Fibroblast of skin of back (primary cell): ENCODE results near the gene SERTM1. TPM values are rescaled to one million over a fixed set of nuclear protein-coding genes. Genes with fewer than 3 reads are reported as not detected.
A peak's percentile ranks its signal among the peaks of the same experiment; 100 is the strongest.

Experiments
- DNase-seq: peaks from one replicate; pipeline ENCODE4 v3.0.0-alpha.2; 2013
- polyA plus RNA-seq, 2 experiments: library from polyadenylated mRNA; unstranded; fragments of 120-200 nt; gene quantifications; one replicate each; pipeline ENCODE4 v1.2.1, GENCODE V29; 2013; ENCODE audit not compliant: insufficient read length in 2 of 2

Gene SERTM1
- not detected for polyA plus RNA-seq (2013, experiment 1 of 2; ENCODE audit: insufficient read length)
- polyA plus RNA-seq (2013, experiment 2 of 2; ENCODE audit: insufficient read length): not detected

- peak; percentile 25 for DNase-seq
Observed at GRCh38 chr13:36673838-36674326, at the start of gene SERTM1. Gene SERTM1 (plus strand): TSS chr13:36674020. CDS start chr13:36695079, 21,059 bp downstream.

GRCh38 chr13:36628377-36629056, 45.3 kb upstream of the SERTM1 start:
- DNase-seq: no peak

GRCh38 chr13:36629057-36629385, 44.8 kb upstream of the SERTM1 start:
- no peak for DNase-seq

DNA sequence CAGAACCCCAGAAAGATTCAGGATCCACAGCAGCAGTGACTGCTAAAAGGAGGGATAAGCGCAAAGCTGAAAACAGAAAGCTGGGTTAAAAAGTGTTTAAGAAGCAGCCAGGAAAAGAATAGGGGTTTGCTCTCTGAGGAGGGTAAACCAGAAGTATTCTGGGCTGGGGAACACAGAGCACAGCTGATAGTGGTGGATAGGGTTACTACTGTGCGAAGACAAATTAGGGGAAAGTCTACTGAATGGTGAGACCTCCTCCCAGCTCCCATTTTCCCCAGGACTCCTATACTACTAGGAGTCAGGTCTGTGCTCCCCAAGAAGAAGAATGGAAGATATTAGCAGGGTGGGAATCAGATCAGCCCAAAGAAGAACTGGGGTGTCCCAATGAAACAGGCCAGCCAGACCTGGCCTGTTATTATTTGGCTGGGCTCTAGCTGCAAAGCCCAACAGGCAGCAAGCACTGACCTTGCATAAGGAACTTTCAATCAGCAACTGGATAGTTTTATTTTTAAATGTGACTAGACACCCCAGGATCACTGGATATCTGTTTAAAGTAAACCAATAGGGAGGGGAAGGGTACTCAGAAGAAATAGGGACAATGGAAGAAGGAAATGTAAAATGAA, 43.5 kb upstream of the SERTM1 start:
- DNase-seq: no peak

- no peak for DNase-seq
Observed at GRCh38 chr13:36639610-36640009, 34.2 kb upstream of the SERTM1 start.

DNA sequence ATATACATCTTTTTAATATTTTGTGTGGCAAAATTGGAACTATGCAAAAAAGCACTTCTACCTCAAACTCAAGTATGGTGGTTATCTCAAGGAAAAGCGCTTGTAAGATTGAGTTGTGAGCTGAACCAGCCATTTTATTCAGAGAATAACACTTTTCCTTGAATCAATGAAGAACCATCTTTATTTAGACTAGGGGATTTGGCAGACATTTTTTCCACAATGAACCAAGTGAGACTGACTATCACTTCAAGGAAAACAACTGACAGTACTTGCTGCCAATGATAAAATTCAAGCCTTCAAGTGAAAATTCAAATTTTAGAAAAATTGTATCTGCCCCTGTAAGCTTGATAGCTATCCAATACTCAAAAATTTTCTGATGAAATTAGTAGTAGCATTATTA, 23.2 kb upstream of the SERTM1 start:
- DNase-seq: no peak

DNA sequence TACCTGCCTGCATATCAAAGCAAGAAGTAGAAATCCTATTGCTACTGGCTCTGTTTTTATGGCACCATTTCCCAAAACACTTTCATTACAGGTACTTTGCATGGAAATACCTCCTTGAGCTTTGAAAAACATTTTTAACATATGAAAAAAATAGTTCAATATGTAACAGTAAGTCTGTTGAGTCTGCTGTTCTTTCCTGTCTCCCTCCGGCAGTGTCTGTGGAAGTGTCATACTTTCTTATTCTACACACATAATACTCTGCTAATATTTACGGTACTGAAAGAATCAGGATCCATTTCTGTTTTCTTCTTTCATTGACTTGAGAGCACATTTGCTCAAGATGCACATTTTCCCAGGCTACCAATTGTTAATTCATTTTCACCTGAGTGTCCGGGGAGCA, 8.2 kb upstream of the SERTM1 start:
- no peak for DNase-seq

DNA sequence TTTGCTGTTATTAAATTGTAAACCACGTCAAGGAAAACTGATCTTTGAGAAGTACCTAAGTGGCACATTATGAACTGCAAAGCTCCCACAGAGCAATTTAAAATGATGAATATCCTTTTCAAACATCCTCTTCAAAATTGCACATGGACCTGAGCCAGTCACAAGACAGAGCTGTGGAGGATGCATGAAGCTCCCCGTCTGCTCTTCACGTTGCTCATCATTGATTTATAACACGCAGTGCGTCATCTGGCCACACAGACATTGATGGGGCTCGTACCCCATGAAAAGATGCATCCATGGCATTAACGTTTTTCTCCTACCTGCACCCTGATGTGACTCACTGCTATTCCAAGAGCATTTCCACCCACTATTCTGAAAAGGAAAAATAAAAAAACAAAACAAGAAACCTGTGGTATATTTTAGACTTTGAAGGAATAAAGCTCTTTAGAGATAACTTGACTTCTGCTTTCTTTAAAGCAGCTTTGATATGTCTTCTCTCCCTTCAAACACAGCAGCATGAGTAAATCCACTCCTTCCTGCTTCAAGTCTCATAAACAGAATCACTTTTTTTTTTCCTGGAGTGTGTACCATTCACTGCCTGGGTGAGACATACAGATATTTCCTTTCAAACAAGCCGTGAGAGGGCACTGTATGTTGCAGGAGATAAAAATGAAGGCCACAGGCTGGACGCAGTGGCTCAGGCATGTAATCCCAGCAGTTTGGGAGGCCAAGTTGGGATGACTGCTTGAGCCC, 7.2 kb upstream of the SERTM1 start:
- no peak for DNase-seq

DNA sequence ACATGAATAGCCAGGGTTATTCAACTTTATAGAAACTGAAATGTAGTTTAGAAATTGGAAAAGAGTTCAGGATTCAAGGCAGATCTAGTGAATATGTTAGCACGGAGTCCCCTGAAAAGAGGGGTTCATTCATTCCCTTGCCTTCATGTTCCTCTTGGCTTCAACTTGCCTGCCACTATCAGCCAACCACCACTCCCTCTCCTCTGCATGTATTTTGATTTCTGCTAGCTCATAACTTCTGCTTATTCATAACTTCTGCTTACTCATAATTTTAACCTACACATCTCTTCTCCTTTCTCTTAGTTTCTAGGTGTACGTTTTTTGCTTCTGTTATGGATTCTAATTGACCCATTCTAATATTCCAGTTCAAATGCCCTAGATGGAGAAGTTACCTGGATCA, 5.5 kb upstream of the SERTM1 start:
- no peak for DNase-seq

DNA sequence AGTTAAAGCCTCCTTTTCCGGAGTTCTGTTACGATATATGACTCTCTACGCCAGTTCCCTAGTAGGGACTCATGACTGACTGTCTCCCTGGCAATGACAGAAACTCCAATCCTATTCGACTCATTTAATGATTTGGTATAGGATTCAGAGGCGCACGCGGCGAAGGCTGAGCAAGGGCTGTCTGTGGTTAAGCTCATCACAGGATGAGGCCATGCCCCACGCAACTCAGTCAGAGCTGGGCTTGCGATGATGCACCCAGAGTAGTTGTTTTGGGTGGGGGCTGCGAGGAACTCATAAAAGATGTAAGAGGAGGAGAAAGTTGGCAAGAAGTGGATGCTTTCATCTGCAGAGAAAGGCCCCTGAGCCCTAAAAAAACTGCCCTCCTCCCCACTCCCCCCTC, 468 bp upstream of the SERTM1 start:
- DNase-seq: no peak

DNA sequence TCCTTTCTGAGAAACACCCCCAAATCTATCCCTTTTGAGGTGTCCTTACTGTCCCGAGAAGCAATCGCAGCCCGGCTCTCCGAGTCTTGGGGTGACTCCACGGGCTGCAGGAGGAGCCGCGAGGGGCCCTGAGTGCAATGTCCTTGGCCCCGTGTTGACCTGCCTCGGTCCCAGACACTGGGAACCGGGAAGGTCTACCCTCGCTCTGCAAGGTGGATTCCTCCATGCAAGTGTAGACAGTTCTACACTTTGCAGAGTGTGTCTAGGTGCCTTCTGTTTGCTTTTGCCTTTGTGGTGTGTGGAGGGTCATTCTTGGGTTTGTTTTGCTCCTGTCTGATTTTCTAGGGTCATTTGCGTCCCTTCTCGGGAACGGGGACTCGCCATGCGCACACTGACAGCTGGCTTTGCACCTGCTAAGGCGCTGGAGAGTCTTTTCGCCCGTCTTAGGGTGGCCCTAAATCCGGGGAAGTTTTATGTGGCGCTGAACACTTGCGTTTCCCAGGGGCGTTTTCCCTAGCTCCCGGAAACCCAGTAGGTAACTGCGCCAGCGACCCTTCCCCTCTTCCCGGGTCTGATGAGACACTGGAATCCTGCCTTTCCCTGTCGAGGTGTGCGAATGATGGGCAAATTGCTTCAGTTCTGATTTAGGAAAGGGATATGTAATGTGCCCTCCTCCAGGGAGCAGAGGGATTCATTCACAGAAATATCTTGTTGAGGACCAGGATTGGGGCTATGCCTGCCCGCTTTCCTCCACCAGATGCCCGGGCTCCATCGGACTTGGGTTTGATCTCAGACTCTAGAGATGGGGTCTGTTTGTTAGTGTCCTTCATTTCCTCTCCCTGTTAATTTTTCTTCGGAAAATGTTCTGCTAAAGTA, 755 bp downstream of the SERTM1 start:
- no peak for DNase-seq

DNA sequence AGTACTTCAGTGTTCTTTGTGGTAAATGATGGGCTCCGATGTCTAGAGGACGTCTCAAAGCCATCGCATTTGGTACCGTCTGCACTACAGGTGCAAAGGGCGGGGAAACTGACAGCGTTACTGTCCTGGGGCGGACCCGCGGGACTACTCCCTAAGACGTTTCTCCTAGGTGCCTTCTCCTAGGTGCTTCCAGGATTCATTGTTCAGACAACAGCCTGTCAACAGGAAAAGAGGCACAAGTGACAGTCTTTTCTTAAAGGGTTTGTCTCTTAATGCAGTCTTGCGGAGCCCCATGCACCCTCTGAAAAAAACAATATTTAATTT, 1.4 kb downstream of the SERTM1 start:
- no peak for DNase-seq

GRCh38 chr13:36680913-36681312, 7.1 kb downstream of the SERTM1 start:
- no peak for DNase-seq

GRCh38 chr13:36681894-36682624, 8.2 kb downstream of the SERTM1 start:
- DNase-seq: no peak

DNA sequence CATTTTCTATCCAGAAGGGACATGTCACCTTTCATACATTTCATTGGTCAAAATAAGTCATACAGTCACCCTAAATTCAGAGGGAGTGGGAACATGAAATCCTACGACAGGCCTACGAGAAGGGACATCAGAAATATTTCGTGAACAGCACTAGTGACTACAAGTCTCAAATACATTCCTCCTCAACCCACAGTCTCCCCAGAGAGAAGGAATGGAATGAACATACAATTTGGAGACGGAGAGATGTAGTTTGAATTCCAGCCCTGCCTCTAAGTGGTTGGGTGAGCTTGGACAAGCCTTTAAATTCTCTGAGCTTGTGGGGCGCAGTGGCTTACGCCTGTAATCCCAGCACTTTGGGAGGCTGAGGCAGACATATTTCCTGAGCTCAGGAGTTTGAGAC, 9.9 kb downstream of the SERTM1 start:
- peak; percentile 58 for DNase-seq

DNA sequence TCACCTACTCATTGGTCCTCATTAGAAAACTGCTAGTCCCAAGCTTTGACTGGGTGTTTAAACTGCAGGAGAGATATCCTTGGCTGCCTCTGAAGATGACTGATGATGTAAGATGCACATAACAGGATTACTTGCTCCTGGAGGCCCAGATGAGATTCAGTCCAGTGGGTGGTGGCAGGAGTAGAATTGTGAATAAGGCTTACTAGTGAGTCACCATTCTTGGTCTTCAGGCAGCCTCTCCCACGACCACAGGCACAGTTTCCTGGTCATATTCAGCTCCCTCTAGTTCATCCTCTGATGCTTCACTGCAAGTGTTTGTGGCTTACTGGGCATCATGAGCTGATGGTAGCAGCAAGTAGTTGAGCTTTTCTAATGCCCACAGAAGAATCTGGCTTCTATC, 12.1 kb downstream of the SERTM1 start:
- DNase-seq: peak; percentile 70

DNA sequence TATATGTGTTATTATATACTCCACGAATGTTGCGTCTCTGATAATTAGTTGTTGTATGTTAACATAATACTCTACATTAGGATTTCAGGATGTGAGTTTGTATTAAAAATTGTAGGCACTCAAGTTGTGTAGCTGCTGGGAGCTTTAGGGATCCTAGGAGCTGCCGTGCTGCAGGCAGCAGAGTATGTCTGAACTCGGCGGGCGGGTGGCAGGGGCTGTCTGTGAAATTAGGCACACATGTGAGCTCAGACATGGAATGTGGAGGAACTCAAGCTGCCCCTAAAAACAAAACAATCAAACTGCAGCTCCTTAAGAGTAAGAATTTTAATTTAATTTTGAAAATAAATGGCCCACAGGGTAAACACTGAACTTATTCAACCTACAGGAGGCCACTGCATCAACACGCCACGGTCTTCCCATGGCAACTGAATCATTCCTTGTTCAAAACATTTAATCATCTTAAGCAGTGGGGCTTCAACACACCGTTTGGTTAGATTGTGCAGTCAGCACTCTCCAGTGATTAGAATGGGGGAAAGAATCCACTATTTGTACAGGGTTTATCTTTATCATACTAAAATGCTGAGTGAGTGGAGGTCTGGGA, 22.7 kb downstream of the SERTM1 start:
- DNase-seq: no peak

DNA sequence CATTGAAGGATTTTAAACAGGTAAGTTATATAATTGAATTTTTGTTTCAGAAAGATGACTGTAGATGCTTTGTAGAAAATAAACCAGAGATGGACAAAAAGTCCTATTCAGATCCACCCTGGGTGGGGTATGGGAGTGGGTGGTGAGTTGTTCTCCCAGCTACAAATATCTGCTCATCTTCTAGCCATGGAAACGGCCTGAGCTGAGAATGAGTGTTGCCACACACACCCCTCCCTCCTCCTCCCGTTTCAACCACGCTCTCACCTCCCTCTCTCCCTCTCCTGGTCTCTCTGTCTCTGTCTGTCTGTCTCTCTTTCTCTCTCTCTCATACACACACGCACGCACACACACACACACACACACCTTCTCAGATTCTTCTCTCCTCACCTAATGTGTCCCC, 26.4 kb downstream of the SERTM1 start:
- no peak for DNase-seq

DNA sequence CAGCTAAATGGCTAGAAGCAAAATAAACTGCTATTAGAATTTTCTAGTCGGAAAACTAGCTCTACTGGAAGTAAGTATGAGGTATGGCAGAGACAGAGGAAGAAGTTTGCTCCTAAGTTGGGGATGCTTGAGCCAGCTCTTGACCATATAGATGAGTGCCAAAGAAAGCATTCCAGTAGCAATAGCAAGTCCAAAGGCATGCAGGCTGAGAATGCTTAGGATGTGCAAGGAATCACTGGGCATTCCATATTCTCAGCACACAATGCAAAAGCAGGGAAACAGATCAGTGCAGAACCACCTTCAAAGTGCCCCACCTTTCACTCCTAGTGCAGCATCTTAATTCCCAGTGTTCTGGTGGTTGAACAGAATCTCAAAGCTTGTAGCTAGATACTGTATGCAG, 32.9 kb downstream of the SERTM1 start:
- peak; percentile 89 for DNase-seq

DNA sequence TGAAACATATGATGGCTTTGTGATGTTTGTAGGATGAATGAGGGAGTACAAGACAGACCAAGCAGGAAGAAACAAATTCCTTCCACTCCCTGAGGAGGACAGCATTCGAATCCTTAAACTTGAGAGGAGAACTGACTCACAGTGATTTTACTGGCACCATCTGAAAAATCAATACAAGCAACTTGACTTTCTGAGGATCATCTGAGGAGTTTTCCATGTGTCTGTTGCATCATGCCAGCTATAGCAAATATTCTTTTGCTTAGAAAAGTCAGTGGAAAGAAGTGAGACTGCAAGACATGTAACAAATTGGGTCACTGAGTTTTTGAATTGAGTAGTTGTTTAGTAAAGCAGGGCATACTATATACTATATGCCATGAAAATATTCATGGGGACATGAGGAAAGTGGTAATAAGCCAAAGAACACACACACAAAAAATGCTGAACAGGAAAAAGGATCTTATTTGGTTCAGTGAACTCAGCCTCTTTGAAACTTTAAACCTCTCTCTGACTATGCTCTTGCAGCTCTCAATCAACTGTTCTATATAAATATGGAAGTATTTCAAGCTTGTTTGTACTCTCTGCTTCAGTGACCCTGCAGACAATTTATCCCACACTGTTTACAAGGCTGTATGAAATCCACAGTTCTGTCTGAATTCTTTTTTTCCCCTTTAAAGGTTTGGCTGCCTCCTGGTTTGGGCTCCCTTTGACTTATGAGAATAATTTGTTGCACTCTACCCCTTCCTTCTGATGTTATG, 35.5 kb downstream of the SERTM1 start:
- DNase-seq: no peak

DNA sequence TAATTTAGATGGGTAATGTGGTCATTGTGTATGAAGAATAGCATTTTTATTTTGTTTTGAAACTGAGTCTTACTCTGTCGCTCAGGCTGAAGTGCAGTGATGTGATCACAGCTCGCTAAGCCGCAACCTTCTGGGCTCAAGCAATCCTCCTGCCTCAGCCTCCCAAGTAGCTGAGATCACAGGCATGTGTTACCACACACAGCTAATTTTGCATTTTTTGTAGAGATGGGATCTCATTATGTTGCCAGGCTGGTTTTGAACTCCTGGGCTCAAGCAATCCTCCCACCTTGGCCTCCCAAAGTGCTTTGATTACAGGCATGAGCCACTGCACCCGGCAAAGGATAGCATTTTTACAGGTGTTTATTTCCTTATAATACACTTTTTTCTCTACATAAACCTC, 36.6 kb downstream of the SERTM1 start:
- no peak for DNase-seq
